WTC11 (cell line): ENCODE results near the gene TYROBP. TPM values are rescaled to one million over a fixed set of nuclear protein-coding genes. Genes with fewer than 3 reads are reported as not detected.

Experiments used
- ATF2 ChIP-seq: sonication (generic); formaldehyde crosslinking; IDR thresholded peaks from 2 replicates; pipeline ENCODE4 v1.8.1; 2022; ENCODE audit warnings: low read depth, missing genetic modification reagents, borderline replicate concordance
- ATF6 ChIP-seq: sonication (generic); formaldehyde crosslinking; IDR thresholded peaks from 2 replicates; pipeline ENCODE4 v1.8.1; 2023; ENCODE audit warnings: mild to moderate bottlenecking, missing genetic modification reagents
- CTCF ChIP-seq: fragments of 200-600 bp; IDR thresholded peaks from 2 replicates; pipeline ENCODE4 v1.8.0; 2022; ENCODE audit warnings: antibody characterized with exemption
- ESRRA ChIP-seq: sonication (generic); formaldehyde crosslinking; IDR thresholded peaks from 2 replicates; pipeline ENCODE4 v1.8.1; 2022; ENCODE audit warnings: mild to moderate bottlenecking, missing genetic modification reagents, borderline replicate concordance
- ETV6 ChIP-seq: sonication (generic); formaldehyde crosslinking; IDR thresholded peaks from 2 replicates; pipeline ENCODE4 v1.8.1; 2022; ENCODE audit warnings: mild to moderate bottlenecking, missing genetic modification reagents
- GRHL2 ChIP-seq: fragments of 250-450 bp; sonication (Bioruptor Pico); IDR thresholded peaks from 2 replicates; pipeline ENCODE4 v1.8.0; 2022; ENCODE audit warnings: mild to moderate bottlenecking, moderate library complexity; ENCODE audit not compliant: insufficient replicate concordance, severe bottlenecking
- IRF1 ChIP-seq: sonication (generic); formaldehyde crosslinking; IDR thresholded peaks from 2 replicates; pipeline ENCODE4 v1.8.0; 2023; ENCODE audit warnings: missing genetic modification reagents
- JAZF1 ChIP-seq: fragments of 250-450 bp; sonication (Bioruptor Pico); IDR thresholded peaks from 2 replicates; pipeline ENCODE4 v1.9.0; 2021; ENCODE audit warnings: moderate library complexity, mild to moderate bottlenecking, inconsistent platforms
- MXD4 ChIP-seq: fragments of 250-450 bp; sonication (Bioruptor Pico); IDR thresholded peaks from 2 replicates; pipeline ENCODE4 v1.8.0; 2021; ENCODE audit warnings: mild to moderate bottlenecking, moderate library complexity, borderline replicate concordance
- NFE2L1 ChIP-seq: sonication (generic); formaldehyde crosslinking; IDR thresholded peaks from 2 replicates; pipeline ENCODE4 v1.8.1; 2023; ENCODE audit warnings: missing genetic modification reagents
- NR2C2 ChIP-seq: sonication (generic); formaldehyde crosslinking; IDR thresholded peaks from 2 replicates; pipeline ENCODE4 v1.8.0; 2022; ENCODE audit warnings: mild to moderate bottlenecking, missing genetic modification reagents
- RORB ChIP-seq: fragments of 250-450 bp; sonication (Bioruptor Pico); IDR thresholded peaks from 2 replicates; pipeline ENCODE4 v1.9.0; 2021; ENCODE audit warnings: mild to moderate bottlenecking
- SMAD4 ChIP-seq: sonication (generic); formaldehyde crosslinking; IDR thresholded peaks from 2 replicates; pipeline ENCODE4 v1.8.0; 2022; ENCODE audit warnings: mild to moderate bottlenecking, missing genetic modification reagents
- SP1 ChIP-seq: sonication (generic); formaldehyde crosslinking; conservative IDR thresholded peaks from 2 replicates; pipeline ENCODE4 v1.8.1; 2022; ENCODE audit warnings: missing genetic modification reagents
- USF1 ChIP-seq: sonication (generic); formaldehyde crosslinking; IDR thresholded peaks from 2 replicates; pipeline ENCODE4 v1.8.0; 2022; ENCODE audit warnings: mild to moderate bottlenecking, missing genetic modification reagents
- ZNF425 ChIP-seq: fragments of 250-450 bp; sonication (Bioruptor Pico); conservative IDR thresholded peaks from 2 replicates; pipeline ENCODE4 v1.9.0; 2021; ENCODE audit warnings: mild to moderate bottlenecking
- ZNF671 ChIP-seq: fragments of 250-450 bp; sonication (Bioruptor Pico); IDR thresholded peaks from 2 replicates; pipeline ENCODE4 v1.8.0; 2021; ENCODE audit warnings: mild to moderate bottlenecking
- total RNA-seq: library from RNA; stranded (reverse); gene quantifications from 3 replicates; pipeline ENCODE4 v1.2.3, GENCODE V29; 2021
- TF ChIP-seq, protein P1 (sequence below): sonication (generic); formaldehyde crosslinking; IDR thresholded peaks from 2 replicates; pipeline ENCODE4 v1.8.1; 2022; ENCODE audit warnings: missing genetic modification reagents, borderline replicate concordance
- TF ChIP-seq, protein P2 (sequence below): sonication (generic); formaldehyde crosslinking; conservative IDR thresholded peaks from 2 replicates; pipeline ENCODE4 v1.8.1; 2022; ENCODE audit warnings: mild to moderate bottlenecking, missing genetic modification reagents
- TF ChIP-seq, protein P3 (sequence below): sonication (generic); formaldehyde crosslinking; IDR thresholded peaks from 2 replicates; pipeline ENCODE4 v1.8.0; 2023; ENCODE audit warnings: mild to moderate bottlenecking, missing genetic modification reagents
- TF ChIP-seq, protein P4 (sequence below): sonication (generic); formaldehyde crosslinking; IDR thresholded peaks from 2 replicates; pipeline ENCODE4 v1.8.0; 2022; ENCODE audit warnings: mild to moderate bottlenecking, missing genetic modification reagents
- TF ChIP-seq, protein P5 (sequence below): sonication (generic); formaldehyde crosslinking; IDR thresholded peaks from 2 replicates; pipeline ENCODE4 v1.8.1; 2022; ENCODE audit warnings: mild to moderate bottlenecking, missing genetic modification reagents, moderate library complexity, borderline replicate concordance

The TYROBP gene
- total RNA-seq, 1 experiment from 2014 or later, result 0.46 TPM

- TF ChIP-seq, protein P1, sequence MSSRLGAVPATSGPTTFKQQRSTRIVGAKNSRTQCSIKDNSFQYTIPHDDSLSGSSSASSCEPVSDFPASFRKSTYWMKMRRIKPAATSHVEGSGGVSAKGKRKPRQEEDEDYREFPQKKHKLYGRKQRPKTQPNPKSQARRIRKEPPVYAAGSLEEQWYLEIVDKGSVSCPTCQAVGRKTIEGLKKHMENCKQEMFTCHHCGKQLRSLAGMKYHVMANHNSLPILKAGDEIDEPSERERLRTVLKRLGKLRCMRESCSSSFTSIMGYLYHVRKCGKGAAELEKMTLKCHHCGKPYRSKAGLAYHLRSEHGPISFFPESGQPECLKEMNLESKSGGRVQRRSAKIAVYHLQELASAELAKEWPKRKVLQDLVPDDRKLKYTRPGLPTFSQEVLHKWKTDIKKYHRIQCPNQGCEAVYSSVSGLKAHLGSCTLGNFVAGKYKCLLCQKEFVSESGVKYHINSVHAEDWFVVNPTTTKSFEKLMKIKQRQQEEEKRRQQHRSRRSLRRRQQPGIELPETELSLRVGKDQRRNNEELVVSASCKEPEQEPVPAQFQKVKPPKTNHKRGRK (CRISPR knock-in tag), result no peak
- TF ChIP-seq SP1 (CRISPR knock-in tag), result peak; percentile 85
- no peak for TF ChIP-seq JAZF1
- peak; percentile 65 for TF ChIP-seq USF1 (CRISPR knock-in tag)
- TF ChIP-seq NFE2L1 (CRISPR knock-in tag), result peak; percentile 65; the same call in 1 of the 2 replicates
- peak; percentile 84 for TF ChIP-seq ESRRA (CRISPR knock-in tag)
- TF ChIP-seq, protein P2, sequence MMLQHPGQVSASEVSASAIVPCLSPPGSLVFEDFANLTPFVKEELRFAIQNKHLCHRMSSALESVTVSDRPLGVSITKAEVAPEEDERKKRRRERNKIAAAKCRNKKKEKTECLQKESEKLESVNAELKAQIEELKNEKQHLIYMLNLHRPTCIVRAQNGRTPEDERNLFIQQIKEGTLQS (CRISPR knock-in tag), result no peak
- no peak for TF ChIP-seq NR2C2 (CRISPR knock-in tag)
- TF ChIP-seq MXD4 (CRISPR knock-in tag), result no peak
- TF ChIP-seq ATF2 (CRISPR knock-in tag), result no peak
- TF ChIP-seq, protein P3, sequence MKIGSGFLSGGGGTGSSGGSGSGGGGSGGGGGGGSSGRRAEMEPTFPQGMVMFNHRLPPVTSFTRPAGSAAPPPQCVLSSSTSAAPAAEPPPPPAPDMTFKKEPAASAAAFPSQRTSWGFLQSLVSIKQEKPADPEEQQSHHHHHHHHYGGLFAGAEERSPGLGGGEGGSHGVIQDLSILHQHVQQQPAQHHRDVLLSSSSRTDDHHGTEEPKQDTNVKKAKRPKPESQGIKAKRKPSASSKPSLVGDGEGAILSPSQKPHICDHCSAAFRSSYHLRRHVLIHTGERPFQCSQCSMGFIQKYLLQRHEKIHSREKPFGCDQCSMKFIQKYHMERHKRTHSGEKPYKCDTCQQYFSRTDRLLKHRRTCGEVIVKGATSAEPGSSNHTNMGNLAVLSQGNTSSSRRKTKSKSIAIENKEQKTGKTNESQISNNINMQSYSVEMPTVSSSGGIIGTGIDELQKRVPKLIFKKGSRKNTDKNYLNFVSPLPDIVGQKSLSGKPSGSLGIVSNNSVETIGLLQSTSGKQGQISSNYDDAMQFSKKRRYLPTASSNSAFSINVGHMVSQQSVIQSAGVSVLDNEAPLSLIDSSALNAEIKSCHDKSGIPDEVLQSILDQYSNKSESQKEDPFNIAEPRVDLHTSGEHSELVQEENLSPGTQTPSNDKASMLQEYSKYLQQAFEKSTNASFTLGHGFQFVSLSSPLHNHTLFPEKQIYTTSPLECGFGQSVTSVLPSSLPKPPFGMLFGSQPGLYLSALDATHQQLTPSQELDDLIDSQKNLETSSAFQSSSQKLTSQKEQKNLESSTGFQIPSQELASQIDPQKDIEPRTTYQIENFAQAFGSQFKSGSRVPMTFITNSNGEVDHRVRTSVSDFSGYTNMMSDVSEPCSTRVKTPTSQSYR, result no peak
- TF ChIP-seq ZNF425 (CRISPR knock-in tag), result no peak
- TF ChIP-seq, protein P4, sequence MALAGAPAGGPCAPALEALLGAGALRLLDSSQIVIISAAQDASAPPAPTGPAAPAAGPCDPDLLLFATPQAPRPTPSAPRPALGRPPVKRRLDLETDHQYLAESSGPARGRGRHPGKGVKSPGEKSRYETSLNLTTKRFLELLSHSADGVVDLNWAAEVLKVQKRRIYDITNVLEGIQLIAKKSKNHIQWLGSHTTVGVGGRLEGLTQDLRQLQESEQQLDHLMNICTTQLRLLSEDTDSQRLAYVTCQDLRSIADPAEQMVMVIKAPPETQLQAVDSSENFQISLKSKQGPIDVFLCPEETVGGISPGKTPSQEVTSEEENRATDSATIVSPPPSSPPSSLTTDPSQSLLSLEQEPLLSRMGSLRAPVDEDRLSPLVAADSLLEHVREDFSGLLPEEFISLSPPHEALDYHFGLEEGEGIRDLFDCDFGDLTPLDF (CRISPR knock-in tag), result no peak
- no peak for TF ChIP-seq ZNF671 (CRISPR knock-in tag)
- TF ChIP-seq, protein P5, sequence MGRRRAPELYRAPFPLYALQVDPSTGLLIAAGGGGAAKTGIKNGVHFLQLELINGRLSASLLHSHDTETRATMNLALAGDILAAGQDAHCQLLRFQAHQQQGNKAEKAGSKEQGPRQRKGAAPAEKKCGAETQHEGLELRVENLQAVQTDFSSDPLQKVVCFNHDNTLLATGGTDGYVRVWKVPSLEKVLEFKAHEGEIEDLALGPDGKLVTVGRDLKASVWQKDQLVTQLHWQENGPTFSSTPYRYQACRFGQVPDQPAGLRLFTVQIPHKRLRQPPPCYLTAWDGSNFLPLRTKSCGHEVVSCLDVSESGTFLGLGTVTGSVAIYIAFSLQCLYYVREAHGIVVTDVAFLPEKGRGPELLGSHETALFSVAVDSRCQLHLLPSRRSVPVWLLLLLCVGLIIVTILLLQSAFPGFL, result peak; percentile 74; the same call in 1 of the 2 replicates
- no peak for TF ChIP-seq GRHL2 (CRISPR knock-in tag)
- no peak for TF ChIP-seq RORB (CRISPR knock-in tag)
- peak; percentile 81; the same call in 1 of the 2 replicates for TF ChIP-seq IRF1 (CRISPR knock-in tag)
- TF ChIP-seq CTCF, result no peak
- TF ChIP-seq ATF6 (CRISPR knock-in tag), result no peak
- no peak for TF ChIP-seq SMAD4 (CRISPR knock-in tag)
- TF ChIP-seq ETV6 (CRISPR knock-in tag), result peak; percentile 96
Measured at GRCh38 chr19:35879770-35880317, 28.3 kb downstream of the TYROBP start (continued).
